Dendritic cell treated with granulocyte-macrophage colony-stimulating factor and Interleukin-4, amounts not matched to agents 40 ng/mL and 50 ng/mL, for 4 days (primary cell): Measurements from ENCODE around the gene NINJ2.

Experiments
- H3K27ac Mint-ChIP-seq: one replicate; pipeline ENCODE4 v1.8.0; 2022; ENCODE audit warnings: mild to moderate bottlenecking, mixed read lengths
- H3K27me3 Mint-ChIP-seq: one replicate; pipeline ENCODE4 v1.8.0; 2022; ENCODE audit warnings: mild to moderate bottlenecking, mixed read lengths
- H3K36me3 Mint-ChIP-seq: one replicate; pipeline ENCODE4 v1.8.0; 2022; ENCODE audit warnings: low read depth, mixed read lengths
- H3K4me1 Mint-ChIP-seq: one replicate; pipeline ENCODE4 v1.8.0; 2022; ENCODE audit warnings: low read depth, mixed read lengths
- H3K4me3 Mint-ChIP-seq: one replicate; pipeline ENCODE4 v1.8.0; 2022; ENCODE audit warnings: mild to moderate bottlenecking, moderate library complexity, mixed read lengths
- H3K9me3 Mint-ChIP-seq: one replicate; pipeline ENCODE4 v1.8.0; 2022; ENCODE audit warnings: mixed read lengths
- intact Hi-C: fragments of 100-400 bp; cut with micrococcal nuclease; formaldehyde crosslinking; loops from one replicate; pipeline ENCODE4 v1.15.0; 2022

The NINJ2 gene

DNA sequence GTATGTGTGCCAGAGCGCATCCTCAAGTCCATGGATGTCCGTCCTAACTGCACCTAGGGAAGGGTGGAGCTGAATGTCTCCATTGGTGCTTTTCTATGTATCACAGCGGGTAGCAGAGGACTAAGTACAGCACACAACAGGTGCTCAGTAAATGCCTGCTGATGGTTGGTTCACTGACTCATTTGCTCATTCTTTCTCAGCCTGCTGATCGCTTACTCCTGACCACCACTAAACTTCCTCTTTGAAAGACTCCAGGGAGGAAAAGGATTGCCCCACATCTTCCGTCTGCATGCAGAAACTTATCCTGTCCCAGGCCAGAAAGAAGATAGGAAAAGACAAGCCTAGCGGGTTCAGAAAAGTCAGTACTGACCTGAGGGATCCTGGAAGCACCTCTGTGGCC is 137.2 kb downstream of the NINJ2 start:
- peaks cover 9% of the 10 kb centered on the region for H3K9me3 Mint-ChIP-seq
- H3K27ac Mint-ChIP-seq: no peak overlapping the region
- intact Hi-C loops: no loop called here
- H3K36me3 Mint-ChIP-seq: no peaks in the 10 kb centered on the region
- H3K4me3 Mint-ChIP-seq: no peak overlapping the region
- peaks cover under 1% of the 10 kb centered on the region for H3K27me3 Mint-ChIP-seq
- H3K4me1 Mint-ChIP-seq: peaks cover 19% of the 10 kb centered on the region

- H3K36me3 Mint-ChIP-seq: no peaks in the 10 kb centered on the region
- H3K4me3 Mint-ChIP-seq: no peak overlapping the region
- H3K27me3 Mint-ChIP-seq: peaks cover 8% of the 10 kb centered on the region
- H3K27ac Mint-ChIP-seq: no peak overlapping the region
- intact Hi-C loops: no loop called here
- no peaks in the 10 kb centered on the region for H3K9me3 Mint-ChIP-seq
- H3K4me1 Mint-ChIP-seq: peaks cover 19% of the 10 kb centered on the region
Observed at GRCh38 chr12:524167-524951, 138.9 kb downstream of the NINJ2 start.

DNA sequence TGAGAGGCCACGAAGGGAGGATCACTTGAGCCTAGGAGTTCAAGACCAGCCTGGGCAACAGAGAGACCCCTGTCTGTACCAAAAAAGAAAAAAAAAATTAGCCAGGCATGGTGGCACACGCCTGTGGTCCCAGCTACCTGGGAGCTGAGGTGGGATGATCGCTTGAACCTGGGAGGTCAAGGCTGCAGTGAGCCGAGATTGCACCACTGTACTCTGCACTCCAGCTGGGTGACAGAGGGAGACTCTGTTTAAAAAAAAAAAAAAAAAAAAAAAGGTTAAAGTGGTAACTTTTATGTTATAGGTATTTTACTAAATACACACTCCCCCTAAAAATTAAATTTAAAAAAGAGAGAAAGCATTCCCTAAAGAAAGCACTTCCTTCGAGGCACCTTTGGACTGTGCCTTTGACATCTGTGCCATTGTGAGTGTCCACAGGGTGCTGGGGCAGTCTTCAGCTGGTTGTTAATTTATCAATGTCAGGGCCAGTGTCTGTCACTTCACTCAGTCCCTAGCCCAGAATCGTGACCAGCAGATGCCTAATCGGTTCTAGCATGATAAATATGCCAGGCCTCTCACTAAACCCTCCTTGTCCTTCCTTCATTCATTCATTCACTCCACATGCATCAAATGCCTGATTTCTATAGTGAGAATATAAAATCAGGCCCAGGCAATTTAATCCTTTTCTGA is 140.4 kb downstream of the NINJ2 start:
- no peaks in the 10 kb centered on the region for H3K9me3 Mint-ChIP-seq
- H3K4me1 Mint-ChIP-seq: peaks cover 19% of the 10 kb centered on the region
- H3K36me3 Mint-ChIP-seq: no peaks in the 10 kb centered on the region
- no peak overlapping the region for H3K4me3 Mint-ChIP-seq
- no peak overlapping the region for H3K27ac Mint-ChIP-seq
- H3K27me3 Mint-ChIP-seq: peaks cover 12% of the 10 kb centered on the region
- intact Hi-C loops: no loop called here

DNA sequence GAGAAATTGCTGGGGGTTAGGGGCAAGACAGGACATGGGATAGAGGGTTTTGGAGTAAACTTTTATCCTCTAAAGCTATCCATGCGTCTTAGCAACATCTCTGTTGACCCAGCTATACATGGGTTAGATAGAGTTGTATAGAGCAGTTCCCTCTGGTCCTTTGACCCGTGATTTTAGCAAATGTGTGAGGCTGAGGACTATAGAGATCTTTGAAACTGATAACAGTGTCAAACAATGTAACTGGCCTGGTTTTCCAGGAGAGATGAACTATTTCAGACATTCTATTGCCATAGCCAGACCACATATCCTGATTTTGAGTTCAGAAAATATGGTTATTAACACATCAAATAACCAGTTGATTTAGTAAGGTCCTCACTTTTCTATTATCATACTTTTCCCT is 143.1 kb downstream of the NINJ2 start:
- H3K4me3 Mint-ChIP-seq: no peak overlapping the region
- no peaks in the 10 kb centered on the region for H3K36me3 Mint-ChIP-seq
- H3K27me3 Mint-ChIP-seq: peaks cover 12% of the 10 kb centered on the region
- intact Hi-C loops: no loop called here
- H3K4me1 Mint-ChIP-seq: peaks cover under 1% of the 10 kb centered on the region
- no peak overlapping the region for H3K27ac Mint-ChIP-seq
- H3K9me3 Mint-ChIP-seq: no peaks in the 10 kb centered on the region

- Mint-ChIP-seq H3K27me3 (peaks cover 12% of the 10 kb centered on the region), H3K4me1 (no peaks in the 10 kb centered on the region), H3K9me3 (peaks cover 6% of the 10 kb centered on the region), H3K27ac (no peak overlapping the region), H3K4me3 (no peak overlapping the region), H3K36me3 (no peaks in the 10 kb centered on the region)
- intact Hi-C loops: no loop called here
Observed at GRCh38 chr12:517538-517937, 145.7 kb downstream of the NINJ2 start.
